ENCODE measurements around the gene BMS1. TPM values are rescaled to one million over a fixed set of nuclear protein-coding genes. Genes with fewer than 3 reads are reported as not detected.

The BMS1 gene
- total and polyA plus RNA-seq, 2 of the 4 experiments (the other 2 are of a cell fraction) = 7.5 to 22.9 TPM

GRCh38 chr10:42878134-42878820 lies 95.7 kb downstream of the BMS1 start:
- in situ Hi-C loops (cut with MboI; ENCODE audit: low sequenced_read_pairs) (loop anchor here (10.0 to 25.0 kb wide), 2 partner anchors 184 to 227 kb away; no protein-coding TSS in a partner anchor), intact Hi-C loops (cut with micrococcal nuclease) (no loop called here), dilution Hi-C loops (cut with HindIII; ENCODE audit: low sequenced_read_pairs, unreplicated experiment) (no loop called here)
- H3K4me1 ChIP-seq (ENCODE audit: control insufficient read depth, insufficient read depth, low read length) = no peaks in the 10 kb centered on the region
- H3K4me3 ChIP-seq (ENCODE audit: insufficient read depth, low read depth, low read length) = no peak overlapping the region
- no peaks in the 10 kb centered on the region for H3K36me3 ChIP-seq (ENCODE audit: control insufficient read depth, insufficient read depth, low read length)
- no peak overlapping the region for H2AK9ac ChIP-seq (replicated peaks; ENCODE audit: low read depth, low read length, poor library complexity)
- no peak overlapping the region for H3K27ac ChIP-seq (ENCODE audit: insufficient read depth, low read length)
- no peak for DNase-seq
- ChIA-PET POLR2A (ENCODE audit: unreplicated experiment) (no interaction called here), CTCF (no interaction called here)
- no peak for ATAC-seq (ENCODE audit: low read depth)
- H3K18ac ChIP-seq (ENCODE audit: low read depth, low read length) = no peak overlapping the region
- peaks cover 2% of the 10 kb centered on the region; the same call in 1 of the 2 replicates for H3K9me3 ChIP-seq (ENCODE audit: control insufficient read depth, insufficient read depth, low read length)
- no peak overlapping the region for H2BK120ac ChIP-seq (ENCODE audit: low read depth, low read length)
- no peak for TF ChIP-seq CHD1 (IDR thresholded peaks at IDR 0.05; ENCODE audit: low read depth, low read length)
- TF ChIP-seq NFE2L2 (IDR thresholded peaks at IDR 0.05; ENCODE audit: low read depth, low read length) = no peak
- no peak for TF ChIP-seq ELK1 (IDR thresholded peaks at IDR 0.05; ENCODE audit: borderline replicate concordance, low read depth, low read length)
- TF ChIP-seq RFX5 (IDR thresholded peaks at IDR 0.05; ENCODE audit: low read depth, low read length) = no peak
- TF ChIP-seq FOS (IDR thresholded peaks at IDR 0.05; ENCODE audit: low read depth, low read length) = no peak
- TF ChIP-seq BHLHE40 (IDR thresholded peaks at IDR 0.05; ENCODE audit: low read depth, low read length) = no peak
- TF ChIP-seq RCOR1 (IDR thresholded peaks at IDR 0.05; ENCODE audit: insufficient replicate concordance, low read length) = no peak
- TF ChIP-seq MAFK (IDR thresholded peaks at IDR 0.05; ENCODE audit: low read depth, low read length) = no peak
- H3K56ac ChIP-seq (ENCODE audit: extremely low read depth, insufficient read depth, low read length) = no peak overlapping the region
- no peaks in the 10 kb centered on the region for H4K20me1 ChIP-seq (ENCODE audit: insufficient read depth, low read length)
- H3K9ac ChIP-seq (ENCODE audit: low read depth, low read length) = no peak overlapping the region
- 63% methylated on average over 1 of the region's 13 CpGs; no CpG with 5 or more reads in 1 of the 2 experiments for WGBS, 2 experiments (ENCODE audit: extremely low coverage in 2 of 2, insufficient read length in 1 of 2)
- H2AFZ ChIP-seq (replicated peaks; ENCODE audit: low read length, poor library complexity) = no peak overlapping the region
- no TSS peak for BruUV-seq (replicated peaks)
- H3K4ac ChIP-seq (ENCODE audit: low read depth, low read length) = no peak overlapping the region
- peaks cover 2% of the 10 kb centered on the region; the same call in 1 of the 2 replicates for H3K27me3 ChIP-seq (ENCODE audit: control insufficient read depth, insufficient read depth, low read length)
- H2BK15ac ChIP-seq (ENCODE audit: low read depth, low read length) = no peak overlapping the region
- H4K8ac ChIP-seq (ENCODE audit: low read depth in 2 of 2, low read length in 2 of 2) = no peak overlapping the region
- no peak overlapping the region for H3K4me2 ChIP-seq (ENCODE audit: low read depth, low read length)
- no peak overlapping the region for H2AK5ac ChIP-seq (ENCODE audit: low read depth, low read length)
- H3K9me1 ChIP-seq (ENCODE audit: insufficient read depth, low read length) = no peaks in the 10 kb centered on the region
- no peak overlapping the region for H3K23ac ChIP-seq (ENCODE audit: low read depth, low read length)
- no peak overlapping the region for H4K5ac ChIP-seq (ENCODE audit: low read depth, low read length)
- H4K91ac ChIP-seq (ENCODE audit: insufficient read depth, low read depth, low read length) = no peak overlapping the region
- H3K14ac ChIP-seq (replicated peaks; ENCODE audit: low read depth, low read length) = no peak overlapping the region
- no peak overlapping the region for H2BK20ac ChIP-seq (ENCODE audit: low read depth, low read length)
- H2BK5ac ChIP-seq (ENCODE audit: low read depth, low read length, poor library complexity, severe bottlenecking) = no peak overlapping the region
- no peaks in the 10 kb centered on the region for H3K79me1 ChIP-seq (ENCODE audit: low read depth in 1 of 2, low read length in 2 of 2)

Measured in IMR-90 (cell line).